Mucosa of descending colon (tissue), 3 donors: ENCODE measurements around the gene LRRC27. TPM values are rescaled to one million over a fixed set of nuclear protein-coding genes. Genes with fewer than 3 reads are reported as not detected.
"Not testable (repeated sequence)": the region's sequence is repeated elsewhere in the genome, so short reads cannot be mapped to it uniquely, and the experiment has no call there.

ENCODE experiments used
- ATAC-seq: fragments of 200-7000 bp; cut with Tn5 transposase; one replicate; pipeline ENCODE4 v1.9.1; 2020; ENCODE audit warnings: mild to moderate bottlenecking, moderate library complexity
- DNase-seq, 3 donors: peaks; one replicate each; pipeline ENCODE4 v3.0.0-alpha.2; 2020
- H3K36me3 ChIP-seq: fragments of 200-600 bp; one replicate; pipeline ENCODE4 v1.8.0; 2021; ENCODE audit warnings: low read depth, mild to moderate bottlenecking
- H3K4me1 ChIP-seq: fragments of 200-600 bp; one replicate; pipeline ENCODE4 v1.8.0; 2021; ENCODE audit warnings: low read depth, mild to moderate bottlenecking
- H3K4me3 ChIP-seq: fragments of 200-600 bp; one replicate; pipeline ENCODE4 v1.8.0; 2021; ENCODE audit warnings: mild to moderate bottlenecking
- H3K9me3 ChIP-seq: fragments of 200-600 bp; one replicate; pipeline ENCODE4 v1.8.0; 2021; ENCODE audit warnings: mild to moderate bottlenecking
- intact Hi-C, 2 donors: fragments of 100-400 bp; cut with DNase I in 1 of 2; cut with micrococcal nuclease in 1 of 2; formaldehyde crosslinking; loops; one replicate each; pipeline versions ENCODE4 v1.11.0 to v1.11.1; 2022; cut with DNase I, micrococcal nuclease
- total RNA-seq, 3 donors: library from RNA; stranded (reverse); fragmentation: NEBNext Ultra II Directional in 2 of 3; extraction: Animal tissue kit (Norgen Biotek cat#: 25700) in 2 of 3; gene quantifications; one replicate each; pipeline versions ENCODE4 v1.2.1 to v1.2.4, GENCODE V29; 2021 to 2023
- TF ChIP-seq, protein P1 (sequence below): fragments of 200-600 bp; IDR thresholded peaks from one replicate; pipeline ENCODE4 v1.8.0; 2022; ENCODE audit warnings: antibody characterized with exemption, mild to moderate bottlenecking
- donor health status: DM: no; HTN: no; CAD: no; lungs with moderate emphysema.
- donor health status: DM: no; HTN: no; CAD: no.
- donor health status: DM: no; HTN: yes; CAD: no.

LRRC27 gene
- total RNA-seq, 3 donors from 2014 or later, result 6.9 to 12.2 (median 11.1) TPM

DNA sequence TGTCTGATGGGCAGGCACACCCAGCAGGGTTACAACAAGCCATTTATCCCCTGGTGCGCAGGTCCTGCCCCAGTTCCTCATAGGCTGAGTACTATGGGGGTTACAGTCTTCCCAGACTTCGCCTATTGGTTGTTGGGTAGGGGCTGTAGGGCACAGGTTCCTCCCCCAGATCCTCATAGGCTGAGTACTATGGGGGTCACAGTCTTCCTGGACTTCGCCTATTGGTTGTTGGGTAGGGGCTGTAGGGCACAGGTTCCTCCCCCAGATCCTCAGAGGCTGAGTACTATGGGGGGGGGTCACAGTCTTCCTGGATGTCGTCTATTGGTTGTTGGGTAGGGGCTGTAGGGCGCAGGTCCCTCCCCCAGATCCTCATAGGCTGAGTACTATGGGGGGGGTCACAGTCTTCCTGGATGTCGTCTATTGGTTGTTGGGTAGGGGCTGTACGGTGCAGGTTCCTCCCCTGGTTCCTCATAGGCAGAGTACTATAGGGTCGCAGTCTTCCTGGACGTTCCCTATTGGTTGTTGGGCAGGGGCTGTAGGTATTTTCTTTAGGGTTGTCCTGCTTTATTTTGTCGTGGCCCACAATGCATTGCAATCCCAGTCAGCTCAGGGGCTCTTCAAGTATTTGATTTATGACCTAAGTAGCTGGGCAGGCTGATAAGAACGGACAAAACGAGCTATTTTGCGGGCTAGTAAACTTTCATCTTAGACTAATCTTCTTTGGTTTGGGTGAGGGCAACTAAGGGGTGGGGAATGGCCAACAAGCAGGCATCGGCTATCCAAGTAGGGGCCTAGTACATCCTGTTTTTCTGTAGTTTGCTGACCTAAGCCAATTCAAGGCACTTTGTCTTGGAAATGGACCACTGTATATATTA lies 3.4 kb downstream of the LRRC27 start:
- ATAC-seq (no peak), DNase-seq (no peak)
- TF ChIP-seq, protein P1, sequence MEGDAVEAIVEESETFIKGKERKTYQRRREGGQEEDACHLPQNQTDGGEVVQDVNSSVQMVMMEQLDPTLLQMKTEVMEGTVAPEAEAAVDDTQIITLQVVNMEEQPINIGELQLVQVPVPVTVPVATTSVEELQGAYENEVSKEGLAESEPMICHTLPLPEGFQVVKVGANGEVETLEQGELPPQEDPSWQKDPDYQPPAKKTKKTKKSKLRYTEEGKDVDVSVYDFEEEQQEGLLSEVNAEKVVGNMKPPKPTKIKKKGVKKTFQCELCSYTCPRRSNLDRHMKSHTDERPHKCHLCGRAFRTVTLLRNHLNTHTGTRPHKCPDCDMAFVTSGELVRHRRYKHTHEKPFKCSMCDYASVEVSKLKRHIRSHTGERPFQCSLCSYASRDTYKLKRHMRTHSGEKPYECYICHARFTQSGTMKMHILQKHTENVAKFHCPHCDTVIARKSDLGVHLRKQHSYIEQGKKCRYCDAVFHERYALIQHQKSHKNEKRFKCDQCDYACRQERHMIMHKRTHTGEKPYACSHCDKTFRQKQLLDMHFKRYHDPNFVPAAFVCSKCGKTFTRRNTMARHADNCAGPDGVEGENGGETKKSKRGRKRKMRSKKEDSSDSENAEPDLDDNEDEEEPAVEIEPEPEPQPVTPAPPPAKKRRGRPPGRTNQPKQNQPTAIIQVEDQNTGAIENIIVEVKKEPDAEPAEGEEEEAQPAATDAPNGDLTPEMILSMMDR, result no peak
- H3K4me1 ChIP-seq, result peaks cover 9% of the 10 kb centered on the region
- H3K4me3 ChIP-seq, result no peak overlapping the region
- intact Hi-C loops, result no loop called here
- no peaks in the 10 kb centered on the region for H3K9me3 ChIP-seq
- no peaks in the 10 kb centered on the region for H3K36me3 ChIP-seq

DNA sequence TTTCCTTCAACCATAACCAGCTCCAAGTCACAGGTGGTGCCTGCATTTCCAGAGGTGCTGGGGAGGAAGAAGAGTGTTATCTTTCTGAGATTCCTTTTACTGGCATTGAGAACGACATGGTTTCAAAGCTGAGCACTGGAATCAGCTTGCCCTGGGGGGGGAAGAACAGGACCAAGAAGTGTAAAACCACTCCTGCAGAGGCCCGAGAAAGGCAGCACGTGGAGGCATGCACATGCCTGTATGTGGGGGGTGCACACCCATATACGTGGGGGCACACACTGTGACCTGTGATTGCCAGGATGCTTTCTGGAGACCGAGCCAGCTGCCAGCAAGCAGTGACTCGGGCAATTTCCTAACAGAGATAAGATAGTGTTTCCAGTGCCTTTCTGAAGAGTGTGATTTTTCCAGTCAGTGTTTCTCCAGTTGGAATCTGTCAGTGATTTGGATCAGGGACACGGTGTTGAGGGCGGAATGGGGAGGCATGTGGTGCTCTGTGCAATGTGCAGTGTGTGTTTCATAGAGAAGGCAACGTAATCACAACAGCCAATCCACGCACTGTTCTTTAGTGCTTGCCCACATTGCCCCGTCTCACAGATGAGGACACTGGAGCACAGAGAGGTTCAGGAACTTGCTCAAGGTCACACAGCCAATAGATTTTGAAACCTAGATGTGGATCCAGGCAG lies 4.2 kb downstream of the LRRC27 start:
- H3K4me3 ChIP-seq, result no peak overlapping the region
- TF ChIP-seq, protein P1, result no peak
- DNase-seq (no peak), ATAC-seq (no peak)
- H3K4me1 ChIP-seq, result peaks cover 5% of the 10 kb centered on the region
- H3K9me3 ChIP-seq, result no peaks in the 10 kb centered on the region
- intact Hi-C loops, result no loop called here
- H3K36me3 ChIP-seq, result no peaks in the 10 kb centered on the region

DNA sequence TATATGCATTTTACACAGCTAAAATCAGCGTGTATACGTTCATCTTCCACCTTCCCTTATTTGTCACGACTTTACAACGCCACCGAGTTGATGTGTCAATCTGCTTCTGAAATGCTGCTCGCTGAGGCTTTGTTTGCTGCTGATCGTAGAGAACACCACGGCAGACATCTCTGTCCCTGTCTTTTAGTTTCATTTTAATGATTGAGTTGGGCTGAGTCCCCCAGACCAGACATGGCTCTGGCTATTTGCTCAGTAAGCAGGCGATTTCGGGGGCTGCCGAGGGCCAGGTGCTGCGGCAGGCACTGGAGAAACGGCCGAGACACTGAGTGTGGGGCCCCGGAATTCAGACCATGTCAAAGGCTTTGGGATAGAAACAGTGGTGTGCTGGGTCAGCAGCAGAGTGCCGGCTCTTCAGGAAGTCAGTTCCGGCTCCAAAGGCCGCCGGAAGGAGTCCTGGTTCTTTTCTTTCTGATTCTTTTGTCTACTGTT lies 5.0 kb downstream of the LRRC27 start:
- Histone ChIP-seq H3K36me3 (no peaks in the 10 kb centered on the region), H3K4me1 (peaks cover 5% of the 10 kb centered on the region), H3K9me3 (no peaks in the 10 kb centered on the region), H3K4me3 (no peak overlapping the region)
- DNase-seq (peak in 2 of 3 donors; percentile 19 to 46), ATAC-seq (peak; percentile 72)
- TF ChIP-seq, protein P1, result no peak
- intact Hi-C loops, result no loop called here

DNA sequence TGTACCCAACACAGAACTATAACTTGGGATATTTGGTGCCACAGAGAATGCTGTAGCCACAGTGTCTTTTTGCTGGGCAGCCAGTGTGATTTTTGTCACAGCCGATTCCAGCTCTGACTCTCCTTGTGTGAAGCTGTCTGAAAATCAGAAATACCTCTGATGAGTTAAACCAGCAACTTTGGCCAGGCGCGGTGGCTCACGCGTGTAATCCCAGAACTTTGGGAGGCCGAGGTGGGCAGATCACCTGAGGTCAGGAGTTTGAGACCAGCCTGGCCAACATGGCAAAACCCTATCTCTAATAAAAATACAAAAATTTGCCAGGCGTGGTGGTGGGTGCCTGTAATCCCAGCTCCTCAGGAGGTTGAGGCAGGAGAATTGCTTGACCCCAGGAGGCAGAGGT lies 5.9 kb downstream of the LRRC27 start:
- intact Hi-C loops, H3K9me3 ChIP-seq, H3K4me3 ChIP-seq, DNase-seq, H3K36me3 ChIP-seq, ATAC-seq, H3K4me1 ChIP-seq: not testable (repeated sequence)

DNA sequence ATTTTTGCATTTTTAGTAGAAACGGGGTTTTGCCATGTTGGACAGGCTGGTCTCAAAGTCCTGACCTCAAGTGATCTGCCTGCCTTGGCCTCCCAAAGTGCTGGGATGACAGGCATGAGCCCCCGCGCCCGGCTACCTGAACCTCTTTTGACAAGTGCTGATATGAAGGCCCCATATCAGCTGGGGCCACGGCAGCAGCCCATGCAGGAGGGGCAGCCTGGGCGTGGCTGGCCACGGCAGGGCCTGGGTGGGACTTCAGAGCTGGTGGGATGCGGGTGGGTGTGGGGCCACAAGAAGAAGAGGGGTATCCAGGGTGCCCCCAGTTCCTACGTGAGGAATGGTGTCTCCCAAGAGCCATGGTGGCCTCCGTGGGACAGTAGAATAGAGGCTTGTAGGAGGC lies 6.9 kb downstream of the LRRC27 start:
- Histone ChIP-seq H3K9me3 (peaks cover 3% of the 10 kb centered on the region), H3K4me1 (no peaks in the 10 kb centered on the region), H3K36me3 (no peaks in the 10 kb centered on the region), H3K4me3 (no peak overlapping the region)
- intact Hi-C loops, result no loop called here
- ATAC-seq, result no peak
- no peak for DNase-seq
- TF ChIP-seq, protein P1, result no peak

DNA sequence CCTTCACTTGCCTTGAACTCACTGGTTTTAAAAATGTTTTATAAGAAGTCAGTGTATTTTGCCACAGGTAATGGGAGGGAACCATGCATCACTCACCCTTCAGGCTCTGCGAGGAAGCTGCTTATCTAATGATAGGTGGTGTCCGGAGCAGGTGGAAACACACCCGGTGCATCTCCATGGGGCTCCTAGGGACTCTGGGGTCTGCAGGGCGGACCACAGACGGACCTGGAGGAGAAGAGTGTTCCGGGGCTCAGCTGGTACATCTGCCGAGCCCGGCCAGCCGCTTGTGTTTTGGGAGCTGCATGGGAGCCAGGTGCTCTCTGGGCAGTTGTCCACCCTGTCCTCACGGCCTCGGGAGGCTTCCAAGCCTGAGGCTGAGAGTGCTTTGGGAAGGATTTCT lies 7.3 kb downstream of the LRRC27 start:
- no peak overlapping the region for H3K4me3 ChIP-seq
- TF ChIP-seq, protein P1, result no peak
- no peaks in the 10 kb centered on the region for H3K36me3 ChIP-seq
- H3K9me3 ChIP-seq, result peaks cover 3% of the 10 kb centered on the region
- ATAC-seq (no peak), DNase-seq (no peak)
- intact Hi-C loops, result no loop called here
- no peaks in the 10 kb centered on the region for H3K4me1 ChIP-seq
